D721Med (cell line): ENCODE data around the gene ZNF316.

Experiments used
- DNase-seq: peaks from one replicate; pipeline ENCODE4 v3.0.0; 2011; ENCODE audit warnings: low spot score; ENCODE audit not compliant: insufficient read length
- FAIRE-seq: peaks from 2 replicates; lab custom pipeline; 2011; peaks lifted over from hg19 to GRCh38; lab: Jason Lieb, UNC
- TF ChIP-seq, protein P1 (sequence below): IDR thresholded peaks from 2 replicates; pipeline ENCODE4 v1.5.1; 2012; ENCODE audit warnings: mild to moderate bottlenecking, control low read depth; ENCODE audit not compliant: insufficient read depth; ENCODE audit errors: missing control alignments

The ZNF316 gene

DNA sequence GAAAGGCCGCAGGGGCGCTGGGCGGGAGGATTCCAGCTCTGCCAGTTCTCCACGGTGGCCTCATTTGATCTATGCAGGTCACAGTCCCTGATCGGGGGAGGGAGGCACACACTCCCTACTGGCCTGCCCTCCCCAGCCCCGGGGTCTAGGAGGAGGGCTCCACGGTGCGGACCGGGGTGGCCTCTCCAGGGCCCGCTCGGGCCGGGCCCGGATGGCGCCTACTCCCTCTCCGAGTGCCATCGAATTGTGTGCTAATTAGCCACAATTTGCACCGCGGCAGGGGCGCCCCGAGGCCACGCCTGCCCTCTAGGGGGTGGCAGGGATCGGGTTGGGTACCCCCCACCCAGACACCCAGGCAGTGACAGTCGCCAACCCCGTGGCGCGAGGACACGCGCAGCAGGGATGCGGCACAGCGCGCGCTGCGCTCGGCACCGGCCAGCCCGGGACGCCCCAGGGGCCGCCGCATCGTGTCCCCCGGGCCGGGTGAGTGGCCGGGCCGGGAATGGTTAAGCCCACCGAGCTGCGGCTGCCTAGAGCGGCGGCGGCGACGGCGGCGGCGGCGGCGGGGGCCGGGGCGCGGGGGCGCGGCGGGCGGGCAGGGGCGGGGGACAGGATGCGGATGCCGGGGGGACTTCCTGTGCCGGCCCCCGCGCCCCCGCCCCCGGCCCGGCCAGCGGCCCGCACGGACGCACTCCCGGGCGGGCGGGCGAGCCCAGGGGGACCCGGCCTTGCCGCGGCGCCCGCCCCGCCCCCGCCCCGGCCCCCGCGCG is 22.0 kb upstream of the ZNF316 start, which contains the start of gene ZNF853:
Gene ZNF853 (plus strand): TSS at position 658 of the 770 bp plus-strand sequence. CDS start 565 bp downstream, outside the sequence.
- TF ChIP-seq, protein P1, sequence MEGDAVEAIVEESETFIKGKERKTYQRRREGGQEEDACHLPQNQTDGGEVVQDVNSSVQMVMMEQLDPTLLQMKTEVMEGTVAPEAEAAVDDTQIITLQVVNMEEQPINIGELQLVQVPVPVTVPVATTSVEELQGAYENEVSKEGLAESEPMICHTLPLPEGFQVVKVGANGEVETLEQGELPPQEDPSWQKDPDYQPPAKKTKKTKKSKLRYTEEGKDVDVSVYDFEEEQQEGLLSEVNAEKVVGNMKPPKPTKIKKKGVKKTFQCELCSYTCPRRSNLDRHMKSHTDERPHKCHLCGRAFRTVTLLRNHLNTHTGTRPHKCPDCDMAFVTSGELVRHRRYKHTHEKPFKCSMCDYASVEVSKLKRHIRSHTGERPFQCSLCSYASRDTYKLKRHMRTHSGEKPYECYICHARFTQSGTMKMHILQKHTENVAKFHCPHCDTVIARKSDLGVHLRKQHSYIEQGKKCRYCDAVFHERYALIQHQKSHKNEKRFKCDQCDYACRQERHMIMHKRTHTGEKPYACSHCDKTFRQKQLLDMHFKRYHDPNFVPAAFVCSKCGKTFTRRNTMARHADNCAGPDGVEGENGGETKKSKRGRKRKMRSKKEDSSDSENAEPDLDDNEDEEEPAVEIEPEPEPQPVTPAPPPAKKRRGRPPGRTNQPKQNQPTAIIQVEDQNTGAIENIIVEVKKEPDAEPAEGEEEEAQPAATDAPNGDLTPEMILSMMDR: no peak
- FAIRE-seq: no peak
- no peak for DNase-seq

DNA sequence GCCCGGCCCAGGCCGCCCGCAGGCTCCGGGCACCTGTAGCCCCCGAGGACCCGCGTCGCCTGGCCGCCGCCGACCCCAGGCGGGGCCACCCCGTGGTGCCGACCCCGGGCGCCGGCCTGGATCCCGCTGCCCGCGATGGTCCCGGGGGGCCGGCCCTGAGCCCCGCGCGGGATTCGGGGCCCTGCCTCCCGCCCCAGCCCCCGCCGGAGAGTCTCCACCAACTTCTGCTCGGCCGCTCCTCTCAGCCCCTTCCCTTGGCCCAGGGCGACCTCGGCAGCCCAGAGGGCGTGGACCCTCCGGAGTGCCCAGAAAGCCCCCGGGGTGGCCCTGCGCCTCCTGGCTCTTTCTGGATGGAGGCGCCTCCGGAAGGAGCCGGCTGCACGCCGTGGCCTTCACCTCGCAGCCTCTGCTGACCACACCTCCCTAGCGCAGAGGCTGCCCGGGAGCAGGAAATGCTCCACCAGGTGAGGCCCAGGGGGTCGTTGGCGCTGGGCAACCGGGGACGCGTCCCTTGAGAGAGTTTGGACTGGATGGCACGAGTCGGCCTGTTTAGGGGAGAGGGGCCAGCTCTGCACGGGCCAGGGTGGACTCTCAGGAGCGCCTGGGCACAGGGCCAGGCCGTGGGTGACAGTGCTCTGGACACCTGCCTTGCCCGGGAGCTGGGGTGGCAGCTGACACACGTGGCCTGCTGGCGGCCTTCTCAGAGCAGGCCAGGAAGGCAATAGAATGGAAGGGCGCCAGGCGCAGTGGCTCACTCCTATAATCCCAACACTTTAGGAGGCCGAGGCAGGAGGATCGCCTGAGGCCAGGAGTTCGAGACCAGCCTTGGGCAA is 21.2 kb upstream of the ZNF316 start:
- no peak for DNase-seq
- TF ChIP-seq, protein P1: no peak
- FAIRE-seq: no peak

DNA sequence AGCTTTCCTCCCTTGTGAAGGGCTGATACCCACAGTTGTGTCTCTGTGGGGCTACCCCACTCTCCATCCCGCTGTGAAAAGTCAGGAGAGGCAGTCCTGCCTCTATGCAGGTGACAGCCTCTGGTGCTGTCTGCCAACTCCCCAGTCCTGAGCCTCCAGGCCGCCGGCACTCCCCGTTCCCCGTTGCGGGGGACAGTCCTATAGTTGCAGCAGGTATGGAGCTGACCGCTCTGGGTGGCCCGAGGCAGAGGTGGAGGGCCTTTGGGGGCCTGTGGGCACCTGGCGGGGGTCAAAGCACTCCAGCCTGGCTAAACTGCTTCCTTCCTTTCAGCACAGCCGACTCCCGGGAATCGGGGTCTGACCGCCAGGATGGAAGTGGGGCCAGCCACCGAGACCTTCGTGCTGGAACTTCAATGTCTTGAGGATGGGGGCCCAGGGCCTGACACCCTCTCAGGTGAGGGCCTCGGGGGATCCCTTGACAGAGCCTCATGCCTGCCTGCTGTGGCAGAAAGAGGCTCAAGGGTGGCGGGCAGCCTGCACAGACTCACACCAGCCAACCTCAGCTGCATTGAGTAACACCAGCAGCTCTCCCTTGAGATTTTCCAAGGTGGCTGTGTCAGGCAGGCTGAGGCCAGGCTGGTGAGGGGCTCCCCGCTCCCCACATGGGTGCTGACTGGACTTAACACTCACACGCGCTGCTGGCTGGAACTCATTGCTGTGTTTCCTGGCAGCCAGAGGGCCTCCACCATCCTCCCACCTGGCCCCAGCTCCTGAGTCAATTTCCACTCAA is 20.1 kb upstream of the ZNF316 start:
- DNase-seq (no peak), FAIRE-seq (no peak)
- TF ChIP-seq, protein P1: no peak

DNA sequence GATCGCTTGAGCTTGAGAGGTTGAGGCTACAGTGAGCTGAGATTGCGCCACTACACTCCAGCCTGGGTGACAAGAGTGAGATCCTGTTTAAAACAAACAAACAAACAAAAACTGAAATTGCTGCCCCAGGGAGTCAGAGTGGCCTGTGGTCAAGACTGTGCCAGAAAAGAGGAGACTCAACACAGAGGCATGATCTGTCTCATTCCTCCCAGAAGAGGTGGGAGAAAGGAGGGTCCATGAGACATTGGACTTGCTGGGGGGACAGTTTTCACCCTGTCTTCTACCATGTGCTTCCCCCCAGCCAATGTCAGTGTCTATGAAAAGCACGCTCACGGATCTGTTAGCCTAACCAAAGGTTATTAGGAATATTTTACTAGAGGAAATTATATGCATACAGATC is 18.5 kb upstream of the ZNF316 start:
- DNase-seq: no peak
- FAIRE-seq: no peak
- TF ChIP-seq, protein P1: no peak

DNA sequence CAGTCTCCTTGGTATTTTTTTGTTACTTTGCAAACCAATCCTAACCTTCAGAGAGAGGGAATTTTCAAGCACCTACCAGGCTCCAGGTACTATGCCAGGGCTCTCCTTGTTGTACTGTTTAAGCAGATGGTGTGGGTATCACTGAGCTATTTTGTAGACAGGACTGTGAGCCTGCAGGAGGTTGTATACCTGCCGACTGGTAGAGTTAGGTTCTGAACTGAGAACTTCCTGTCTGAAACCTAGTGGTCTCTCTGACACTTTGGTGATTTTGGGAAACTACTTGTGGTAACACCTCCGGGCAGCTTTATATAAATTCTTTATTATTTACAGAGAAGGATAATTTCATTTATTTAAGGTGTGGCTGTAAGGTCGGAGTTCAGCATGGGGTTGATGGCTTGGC is 17.2 kb upstream of the ZNF316 start:
- FAIRE-seq (no peak), DNase-seq (no peak)
- TF ChIP-seq, protein P1: no peak

DNA sequence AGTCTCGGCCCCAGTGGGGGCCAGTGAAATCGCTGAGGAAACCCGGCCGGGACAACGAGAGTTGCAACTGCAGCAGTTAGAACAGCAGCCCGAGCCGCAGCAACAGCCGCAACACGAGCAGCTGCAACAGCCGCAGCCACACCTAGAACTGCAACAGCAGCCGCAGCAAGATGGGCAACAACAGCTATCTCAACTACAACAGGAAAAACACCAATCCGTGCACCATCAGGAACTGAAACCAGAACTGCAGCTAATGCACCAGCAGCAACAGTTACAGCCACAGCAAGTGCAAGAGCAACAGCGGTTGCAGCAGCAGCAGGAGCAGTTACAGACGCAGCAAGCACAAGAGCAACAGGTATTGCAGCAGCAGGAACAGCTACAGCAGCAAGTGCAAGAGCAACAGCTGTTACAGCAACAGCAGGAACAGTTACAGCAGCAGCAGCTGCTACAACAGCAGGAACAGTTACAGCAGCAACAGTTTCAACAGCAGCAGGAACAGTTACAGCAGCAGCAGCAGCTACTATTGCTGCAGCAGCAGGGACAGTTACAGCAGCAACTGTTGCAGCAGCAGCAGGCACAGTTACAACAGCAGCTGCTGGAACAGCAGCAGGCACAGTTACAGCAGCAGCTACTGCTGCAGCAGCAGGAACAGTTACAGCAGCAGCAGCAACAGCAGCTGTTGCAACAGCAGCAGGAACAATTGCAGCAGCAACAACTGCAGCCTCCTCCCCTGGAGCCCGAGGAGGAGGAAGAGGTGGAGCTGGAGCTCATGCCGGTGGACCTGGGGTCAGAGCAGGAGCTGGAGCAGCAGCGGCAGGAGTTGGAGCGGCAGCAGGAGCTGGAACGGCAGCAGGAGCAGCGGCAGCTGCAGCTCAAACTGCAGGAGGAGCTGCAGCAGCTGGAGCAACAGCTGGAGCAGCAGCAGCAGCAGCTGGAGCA is 15.7 kb upstream of the ZNF316 start:
- no peak for DNase-seq
- TF ChIP-seq, protein P1: no peak
- FAIRE-seq: no peak
